NCI-H748 (cell line): ENCODE results near the gene CD27.
"Not testable (repeated sequence)": the region's sequence is repeated elsewhere in the genome, so short reads cannot be mapped to it uniquely, and the experiment has no call there.

Experiments used
- DNase-seq: peaks from one replicate; lab custom pipeline; 2025; ENCODE audit not compliant: unreplicated experiment; lab: John Stamatoyannopoulos, UW

CD27 gene

DNA sequence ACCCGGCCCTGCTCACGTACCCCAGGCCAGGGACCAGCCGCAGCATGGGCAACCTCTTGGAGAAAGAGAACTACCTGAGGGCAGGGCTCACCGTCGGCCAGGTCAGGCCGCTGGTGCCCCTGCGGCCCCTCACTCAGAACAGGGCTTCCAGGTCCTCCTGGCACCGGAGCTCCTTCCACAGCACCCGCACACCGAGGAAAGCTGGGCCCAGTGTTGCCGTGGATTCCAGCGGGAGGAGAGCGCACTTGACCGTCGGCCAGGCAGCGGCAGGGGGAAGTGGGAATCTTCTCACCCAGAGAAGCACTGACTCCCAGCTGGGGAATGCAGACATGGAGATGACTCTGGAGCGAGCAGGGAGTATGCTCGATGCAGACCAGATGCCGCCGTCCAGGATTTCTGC, 33.7 kb downstream of the CD27 start:
- DNase-seq = no peak

DNA sequence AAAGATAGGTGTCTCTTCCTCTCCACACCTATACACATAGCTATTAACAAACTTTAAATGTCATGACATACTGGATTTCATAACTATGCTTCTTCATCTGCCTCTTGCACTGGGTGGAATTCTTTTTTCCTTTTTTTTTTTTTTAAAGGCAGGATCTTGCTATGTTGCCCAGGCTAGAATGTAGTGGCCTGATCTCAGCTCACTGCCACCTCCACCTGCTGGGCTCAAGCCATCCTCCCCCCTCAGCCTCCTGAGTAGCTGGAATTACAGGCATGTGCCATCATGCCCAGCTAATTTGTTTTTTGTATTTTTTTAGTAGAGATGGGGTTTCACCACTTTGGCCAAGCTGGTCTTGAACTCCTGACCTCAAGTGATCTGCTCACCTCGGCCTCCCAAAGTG, 43.5 kb downstream of the CD27 start:
- DNase-seq = no peak

DNA sequence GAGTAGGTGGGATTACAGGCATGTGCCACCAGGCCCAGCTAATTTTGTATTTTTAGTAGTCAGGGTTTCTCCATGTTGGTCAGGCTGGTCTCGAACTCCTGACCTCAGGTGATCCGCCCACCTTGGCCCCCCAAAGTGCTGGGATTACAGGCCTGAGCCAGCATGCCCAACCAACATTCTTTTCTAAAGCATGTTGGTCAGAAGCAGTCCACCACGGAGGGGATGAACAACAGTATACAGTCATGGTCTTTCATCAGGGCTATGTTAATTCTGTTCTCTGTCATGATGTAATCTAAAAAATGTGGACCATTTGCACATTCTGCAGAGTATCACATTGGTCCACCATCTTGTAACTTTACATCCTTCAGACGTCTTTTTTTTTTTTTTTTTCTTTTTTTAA, 44.7 kb downstream of the CD27 start:
- no peak for DNase-seq

DNA sequence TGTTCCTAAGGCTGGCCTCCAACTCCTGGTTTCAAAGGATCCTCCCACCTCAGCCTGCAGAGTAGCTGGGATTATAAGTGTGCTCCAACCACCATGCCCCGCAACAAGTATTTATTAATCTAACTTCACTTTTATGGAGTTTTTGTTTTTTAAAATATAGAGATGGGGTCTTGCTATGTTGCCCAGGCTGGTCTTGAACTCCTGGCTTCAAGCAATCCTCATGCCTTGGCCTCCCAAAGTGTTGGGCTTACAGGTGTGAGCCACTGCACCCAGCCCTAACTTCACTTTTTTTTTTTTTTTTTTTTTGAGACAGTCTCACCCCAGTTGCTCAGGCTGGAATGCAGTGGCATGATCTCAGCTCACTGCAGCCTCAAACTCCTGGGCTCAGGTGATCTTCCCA, 45.9 kb downstream of the CD27 start:
- DNase-seq = not testable (repeated sequence)

DNA sequence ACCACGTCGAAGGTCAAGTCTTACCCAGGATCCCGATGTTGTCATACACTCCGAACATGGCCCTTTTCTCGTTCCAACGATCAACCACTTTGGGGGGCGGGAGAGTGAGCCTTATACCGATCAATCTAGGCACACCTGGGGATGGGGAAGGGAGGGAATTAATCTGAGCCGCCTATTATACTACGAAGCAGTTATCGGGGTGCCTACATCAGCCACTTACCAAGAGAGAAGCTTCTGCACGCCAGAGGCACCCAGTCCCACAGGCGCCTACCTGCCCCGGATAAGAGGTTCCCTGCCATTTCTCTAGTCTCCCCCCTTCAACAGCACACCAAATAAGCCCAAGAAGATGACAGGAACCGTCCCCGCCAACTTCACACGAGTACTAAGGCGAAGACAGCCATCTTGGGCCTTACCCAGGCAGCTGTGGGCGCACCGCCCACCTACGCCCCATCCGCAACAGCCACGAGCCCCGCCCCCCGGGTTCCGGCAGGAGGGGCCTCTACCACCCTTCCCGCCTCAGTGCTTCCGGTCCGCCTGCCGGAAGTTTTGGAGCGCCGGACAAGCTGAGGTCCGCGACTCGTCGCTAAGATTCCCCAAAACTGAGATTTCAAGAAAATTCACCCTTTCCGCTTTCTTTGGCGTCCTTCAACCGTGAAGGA, 48.2 kb downstream of the CD27 start, which contains the start of gene MRPL51:
TSS of gene MRPL51 (minus strand) at position 425 of the 659 bp plus-strand sequence. CDS start at position 299, 126 bp downstream.
- peak; percentile 92 for DNase-seq

DNA sequence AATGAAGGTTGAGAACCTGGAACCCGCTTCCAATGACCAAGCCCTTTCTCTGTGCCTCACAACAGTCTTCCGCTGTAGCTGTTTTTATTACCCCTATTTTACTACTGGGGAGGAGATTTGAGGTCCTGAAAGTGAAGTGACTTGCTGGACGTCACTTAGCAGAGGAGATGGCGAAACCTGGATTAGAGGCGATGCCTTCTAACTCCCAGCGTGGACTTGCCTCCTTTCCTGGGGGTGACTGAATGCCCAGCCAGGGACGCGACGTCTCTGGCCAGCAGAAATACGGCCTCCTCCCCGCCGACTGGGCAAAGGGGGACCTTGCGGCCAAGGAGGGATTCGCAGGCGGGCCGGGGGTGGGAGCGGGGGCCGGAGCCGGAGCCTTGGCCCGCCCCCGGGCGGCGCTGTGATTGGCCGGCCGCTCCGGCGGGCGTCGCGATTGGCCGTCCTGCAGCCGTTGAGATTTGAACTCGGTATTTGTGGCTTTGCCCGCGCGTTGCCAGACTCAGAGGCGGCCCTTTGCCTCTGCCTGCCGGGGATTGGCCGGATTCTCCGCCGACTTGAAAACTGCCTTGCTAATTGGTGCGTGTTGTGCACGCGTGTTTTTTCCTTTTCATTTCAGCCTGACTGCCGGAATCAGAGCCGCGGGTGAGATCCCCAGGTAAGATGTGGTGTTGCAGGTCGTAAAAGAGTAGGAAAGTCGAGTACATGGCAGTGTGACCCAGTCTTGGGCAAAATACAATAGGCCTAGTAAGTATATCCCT, 48.9 kb downstream of the CD27 start, which contains the start of gene NCAPD2:
TSS of gene NCAPD2 (plus strand) at position 606 of the 761 bp plus-strand sequence. CDS start 997 bp downstream, outside the sequence.
- DNase-seq = peak; percentile 94

DNA sequence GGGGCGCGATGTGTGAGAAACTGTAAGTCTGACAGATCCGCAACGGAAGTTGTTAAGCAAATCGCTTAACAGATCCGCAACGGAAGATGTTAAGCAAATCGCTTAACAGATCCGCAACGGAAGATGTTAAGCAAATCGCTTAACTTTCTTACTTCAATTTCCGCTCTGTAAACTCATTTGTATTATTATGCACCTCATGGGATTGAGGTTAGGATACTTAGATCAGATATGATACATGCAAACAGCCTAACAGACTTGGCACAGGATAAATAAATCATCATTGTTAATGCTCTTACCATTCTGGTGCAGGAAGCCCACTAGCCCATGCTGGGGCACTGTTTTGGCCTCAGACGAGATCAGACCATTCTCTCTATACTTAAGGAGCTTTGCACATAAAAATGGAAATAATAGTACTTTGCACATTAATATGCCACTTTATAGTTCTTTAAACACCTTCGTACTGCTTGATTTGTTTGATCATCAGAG, 49.5 kb downstream of the CD27 start:
- no peak for DNase-seq

DNA sequence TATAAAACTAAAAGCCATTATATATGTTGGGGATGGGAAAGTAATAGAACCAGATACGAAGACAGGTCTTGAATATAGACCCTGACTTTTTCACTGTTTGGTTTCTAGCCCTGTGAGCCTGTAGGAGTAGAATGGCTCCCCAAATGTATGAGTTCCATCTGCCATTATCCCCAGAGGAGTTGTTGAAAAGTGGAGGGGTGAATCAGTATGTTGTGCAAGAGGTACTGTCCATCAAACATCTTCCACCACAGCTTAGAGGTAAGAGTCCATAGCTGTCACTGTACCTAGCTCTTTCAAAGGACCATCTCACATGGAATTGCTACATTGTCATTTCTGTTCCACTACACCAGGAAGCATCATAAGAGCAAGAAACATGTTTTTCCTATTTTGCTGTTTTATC, 50.2 kb downstream of the CD27 start:
- DNase-seq = no peak

DNA sequence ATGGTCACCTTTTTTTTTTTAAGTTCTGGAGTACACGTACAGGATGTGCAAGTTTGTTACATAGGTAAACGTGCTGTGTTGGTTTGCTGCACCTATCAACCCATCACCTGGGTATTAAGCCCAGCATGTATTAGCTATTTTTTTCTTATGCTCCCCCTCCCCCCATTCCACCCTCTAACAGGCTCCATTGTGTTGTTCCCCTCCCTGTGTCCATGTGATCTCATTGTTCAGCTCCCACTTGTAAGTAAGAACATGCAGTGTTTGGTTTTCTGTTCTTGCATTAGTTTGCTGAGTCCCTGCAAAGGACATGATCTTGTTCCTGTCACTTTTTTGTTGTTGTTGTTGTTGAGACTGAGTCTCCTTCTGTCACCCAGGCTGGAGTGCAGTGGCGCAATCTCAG, 52.5 kb downstream of the CD27 start:
- not testable (repeated sequence) for DNase-seq

DNA sequence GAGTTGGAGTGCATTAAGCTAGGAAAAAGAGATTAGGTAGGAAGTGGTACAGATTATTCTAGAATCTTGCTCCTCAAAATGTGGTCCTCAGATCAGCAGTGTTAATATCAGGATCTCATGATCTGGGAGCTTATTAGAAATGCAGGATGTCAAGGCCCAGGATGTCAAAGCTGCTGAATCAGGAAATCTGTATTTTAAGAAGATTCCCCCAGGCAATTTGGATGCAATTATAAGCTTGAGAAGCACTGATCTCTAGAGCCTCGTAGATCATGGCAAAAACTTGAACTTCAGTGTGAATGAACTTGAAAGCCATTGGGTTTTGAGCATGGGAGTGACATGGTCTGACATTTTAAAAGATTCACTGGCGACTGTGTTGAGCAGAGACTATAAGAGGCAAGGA, 55.7 kb downstream of the CD27 start:
- no peak for DNase-seq
